HG03097 (cell line): ENCODE results near the gene AADACL4.
"Not testable (repeated sequence)": the region's sequence is repeated elsewhere in the genome, so short reads cannot be mapped to it uniquely, and the experiment has no call there.

Experiments used
- ATAC-seq: cut with Tn5 transposase; IDR thresholded peaks from one replicate; pipeline ENCODE4 v1.9.1; 2021; ENCODE audit not compliant: unreplicated experiment, low FRiP score

AADACL4 gene

GRCh38 chr1:12706061-12706460 lies 62.2 kb downstream of the AADACL4 start:
- no peak for ATAC-seq

GRCh38 chr1:12708396-12709090 lies 64.7 kb downstream of the AADACL4 start:
- ATAC-seq: no peak

GRCh38 chr1:12709091-12709491 lies 65.2 kb downstream of the AADACL4 start:
- ATAC-seq: no peak

GRCh38 chr1:12709696-12710095 lies 65.8 kb downstream of the AADACL4 start:
- no peak for ATAC-seq

GRCh38 chr1:12711536-12711935 lies 67.7 kb downstream of the AADACL4 start:
- ATAC-seq: no peak

DNA sequence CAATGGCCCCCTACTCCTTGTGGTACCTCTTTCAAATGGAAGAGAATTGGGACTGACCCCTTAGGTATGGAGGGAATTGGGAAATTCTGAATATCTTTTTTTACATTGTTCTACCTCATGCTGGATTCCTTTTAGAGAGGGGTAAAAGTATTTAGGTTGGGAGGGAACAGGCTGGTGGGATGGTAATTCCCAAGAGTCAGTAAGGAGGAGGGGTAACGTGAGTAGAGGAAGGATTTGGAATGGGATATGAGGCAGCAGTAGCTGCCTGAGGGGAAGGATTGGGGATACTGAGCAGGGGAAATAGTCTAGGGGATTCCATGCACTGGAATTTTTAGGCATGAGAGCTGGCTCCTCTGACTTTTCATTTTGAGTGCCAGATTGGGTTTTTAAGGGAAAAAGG lies 68.2 kb downstream of the AADACL4 start:
- no peak for ATAC-seq

DNA sequence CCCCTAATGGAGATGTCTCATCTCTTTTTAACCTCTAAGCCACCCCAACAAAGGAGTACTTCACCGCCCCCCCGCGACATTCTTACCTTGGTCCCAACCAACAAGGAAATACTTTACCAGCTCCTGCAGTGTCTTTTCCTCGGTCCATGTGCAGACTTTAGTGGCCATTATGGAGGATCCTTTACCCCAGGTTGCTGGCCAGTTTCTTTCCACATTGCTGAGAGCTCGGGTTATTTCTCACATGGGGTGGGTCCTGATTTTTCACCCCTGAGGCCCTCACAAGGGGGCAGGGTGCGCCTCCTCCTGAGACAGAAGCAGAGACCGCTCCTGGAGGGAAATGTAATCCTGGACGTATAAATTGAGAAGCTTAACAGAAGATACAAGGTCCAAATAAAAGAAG lies 69.0 kb downstream of the AADACL4 start:
- no peak for ATAC-seq

GRCh38 chr1:12713651-12714050 lies 69.8 kb downstream of the AADACL4 start:
- not testable (repeated sequence) for ATAC-seq

DNA sequence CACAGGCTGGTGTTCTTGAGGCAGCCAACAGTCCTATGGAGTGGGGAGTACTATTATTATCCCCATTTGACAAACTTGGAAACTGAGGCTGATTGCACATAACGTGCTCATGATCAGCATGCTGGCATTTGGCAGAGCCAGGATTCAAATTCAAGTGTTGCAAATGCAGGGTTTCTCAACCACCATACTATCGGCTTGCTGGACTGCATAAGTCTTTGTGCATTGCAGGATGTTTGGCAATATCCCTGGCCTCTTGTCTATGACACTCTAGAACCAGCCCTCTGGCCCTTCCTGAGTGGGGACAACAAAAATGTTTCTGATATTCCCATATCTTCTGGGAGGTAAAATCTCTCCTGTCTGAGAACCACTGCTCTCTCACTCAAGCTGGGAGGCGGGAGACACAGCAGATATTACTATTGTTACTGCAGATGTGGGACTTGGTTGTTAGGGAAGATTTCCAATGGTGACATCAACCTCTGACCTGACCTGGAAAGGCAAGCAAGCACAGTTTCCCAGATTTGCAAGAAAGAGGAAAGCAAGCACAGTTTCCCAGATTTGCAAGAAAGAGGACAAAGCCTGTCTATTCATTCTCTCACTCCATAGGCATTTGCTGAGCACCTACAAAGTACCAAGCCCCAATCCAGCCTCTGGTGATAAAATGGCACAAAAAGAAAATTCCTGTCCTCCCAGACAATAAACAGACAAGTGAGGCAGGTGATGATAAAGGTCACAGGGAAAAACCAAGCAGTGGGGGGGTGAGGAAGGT lies 71.0 kb downstream of the AADACL4 start:
- no peak for ATAC-seq

GRCh38 chr1:12715896-12716437 lies 72.1 kb downstream of the AADACL4 start, which contains the start of gene AADACL3:
Gene AADACL3, plus strand, starts transcription at chr1:12716110. Its CDS starts 67 bp downstream, at chr1:12716177.
- no peak for ATAC-seq
